Measurements from ENCODE around the gene CD74. TPM values are rescaled to one million over a fixed set of nuclear protein-coding genes. Genes with fewer than 3 reads are reported as not detected.

The CD74 gene
- polyA plus RNA-seq, 2 donors = 111 to 256 TPM

DNA sequence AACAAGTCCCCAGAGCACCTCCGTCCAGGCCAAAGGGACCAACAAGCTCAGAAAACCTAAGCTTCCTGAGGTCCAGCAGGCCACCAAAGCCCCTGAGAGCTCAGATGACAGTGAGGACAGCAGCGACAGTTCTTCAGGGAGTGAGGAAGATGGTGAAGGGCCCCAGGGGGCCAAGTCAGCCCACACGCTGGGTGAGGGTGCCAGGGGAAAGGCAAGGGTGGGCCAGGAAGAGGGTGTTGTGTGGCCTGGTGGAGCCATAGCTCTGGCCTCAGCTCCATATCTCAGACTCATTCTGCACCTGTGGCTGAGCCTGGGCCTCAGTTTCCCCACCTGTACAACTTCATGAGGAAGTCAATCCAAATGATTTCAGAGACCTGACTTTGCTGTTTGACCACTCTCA is 20.7 kb downstream of the CD74 start:
- WGBS, 2 donors = 92 to 95% methylated on average over 3 of the region's 3 CpGs
- Histone ChIP-seq H3K9me3 (ENCODE audit: control insufficient read depth in 2 of 2, insufficient read depth in 1 of 2, low read depth in 1 of 2, low read length in 1 of 2) (no peaks in the 10 kb centered on the region), H3K27ac (ENCODE audit: low read depth in 2 of 2, low read length in 1 of 2) (no peak overlapping the region), H3K36me3 (ENCODE audit: control insufficient read depth in 2 of 2, insufficient read depth in 2 of 2, low read length in 1 of 2) (peaks cover 29 to 43% of the 10 kb centered on the region in 2 donors), H3K27me3 (ENCODE audit: control insufficient read depth in 1 of 2, insufficient read depth in 2 of 2, low read length in 2 of 2) (no peaks in the 10 kb centered on the region), H3K4me3 (ENCODE audit: low read depth in 1 of 2, low read length in 2 of 2) (no peak overlapping the region), H3K4me1 (ENCODE audit: control insufficient read depth in 2 of 2, insufficient read depth in 2 of 2, low read length in 1 of 2) (no peaks in the 10 kb centered on the region)

DNA sequence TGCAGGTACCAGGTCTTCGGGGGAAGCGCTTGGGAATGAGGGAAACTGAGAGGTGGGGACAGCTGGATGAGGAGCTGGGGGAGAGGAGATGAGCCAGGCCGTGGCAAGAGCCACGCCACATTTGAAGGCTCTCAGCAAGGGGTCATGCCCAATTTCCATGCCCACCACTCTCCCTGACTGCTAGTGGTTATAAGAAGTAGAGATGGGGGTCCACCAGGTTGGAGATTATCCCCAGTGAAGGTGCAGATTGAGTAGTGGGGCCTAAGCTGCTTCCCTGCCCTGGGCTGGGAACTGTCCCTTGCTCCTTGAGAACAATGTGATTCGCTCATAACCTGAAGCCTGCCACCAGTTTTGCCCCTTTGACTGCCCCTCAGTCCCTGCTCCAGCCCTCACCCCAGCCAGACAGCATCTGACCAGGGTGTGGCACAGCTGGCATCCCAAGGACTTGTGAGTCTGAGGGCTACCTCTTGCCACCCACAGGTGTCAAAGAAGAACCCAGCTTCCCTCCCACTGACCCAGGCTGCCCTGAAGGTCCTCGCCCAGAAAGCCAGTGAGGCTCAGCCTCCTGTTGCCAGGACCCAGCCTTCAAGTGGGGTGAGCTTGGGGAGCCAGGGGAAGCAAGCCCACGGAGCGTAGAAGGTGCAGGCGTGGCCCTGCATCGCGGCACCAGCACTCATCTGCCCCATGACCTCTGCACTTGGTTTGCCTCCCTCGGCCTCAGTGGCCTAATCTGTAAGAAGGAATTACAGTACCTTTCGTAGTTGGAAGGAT is 21.5 kb downstream of the CD74 start:
- no peaks in the 10 kb centered on the region for H3K9me3 ChIP-seq (ENCODE audit: control insufficient read depth in 2 of 2, insufficient read depth in 1 of 2, low read depth in 1 of 2, low read length in 1 of 2)
- H3K4me3 ChIP-seq (ENCODE audit: low read depth in 1 of 2, low read length in 2 of 2) = no peak overlapping the region
- no peaks in the 10 kb centered on the region for H3K27me3 ChIP-seq (ENCODE audit: control insufficient read depth in 1 of 2, insufficient read depth in 2 of 2, low read length in 2 of 2)
- H3K4me1 ChIP-seq (ENCODE audit: control insufficient read depth in 2 of 2, insufficient read depth in 2 of 2, low read length in 1 of 2) = no peaks in the 10 kb centered on the region
- 93 to 94% methylated on average over 13 of the region's 13 CpGs for WGBS, 2 donors
- H3K27ac ChIP-seq (ENCODE audit: low read depth in 2 of 2, low read length in 1 of 2) = no peak overlapping the region
- peaks cover 24 to 45% of the 10 kb centered on the region in 2 donors for H3K36me3 ChIP-seq (ENCODE audit: control insufficient read depth in 2 of 2, insufficient read depth in 2 of 2, low read length in 1 of 2)

DNA sequence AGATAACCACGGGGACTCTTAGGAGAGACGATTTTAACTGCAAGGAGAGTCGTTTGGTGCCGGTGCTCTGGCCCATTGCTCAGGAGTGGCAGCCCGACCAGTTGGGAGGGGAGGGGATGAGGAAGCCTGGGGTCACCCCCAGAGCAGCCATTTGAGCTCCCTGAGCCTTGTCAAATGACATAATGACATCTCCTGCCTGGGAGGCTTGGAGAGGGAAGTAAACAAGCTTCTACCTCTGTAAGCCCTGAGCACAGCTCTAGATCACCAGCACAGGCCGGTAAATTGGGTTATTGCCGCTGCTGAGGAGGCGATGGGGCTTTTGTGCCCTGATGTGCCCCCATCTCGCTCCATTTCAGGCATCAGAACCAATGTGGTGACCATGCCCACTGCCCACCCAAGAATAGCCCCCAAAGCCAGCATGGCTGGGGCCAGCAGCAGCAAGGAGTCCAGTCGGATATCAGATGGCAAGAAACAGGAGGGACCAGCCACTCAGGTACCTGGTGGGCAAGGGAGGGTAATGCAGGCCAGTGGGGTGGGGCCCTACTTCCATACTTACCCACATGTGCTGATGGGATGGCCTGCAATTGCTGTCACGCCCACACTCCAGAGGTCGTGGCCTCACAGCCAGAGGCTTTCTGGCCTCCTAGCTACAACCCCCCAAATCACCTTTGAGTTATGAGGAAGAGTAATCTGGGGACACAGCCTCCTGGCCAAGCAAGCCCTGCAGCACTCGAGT is 23.0 kb downstream of the CD74 start:
- WGBS, 2 donors = 86 to 88% methylated on average over 13 of the region's 13 CpGs
- Histone ChIP-seq H3K36me3 (ENCODE audit: control insufficient read depth in 2 of 2, insufficient read depth in 2 of 2, low read length in 1 of 2) (peaks cover 25 to 48% of the 10 kb centered on the region in 2 donors), H3K4me1 (ENCODE audit: control insufficient read depth in 2 of 2, insufficient read depth in 2 of 2, low read length in 1 of 2) (no peaks in the 10 kb centered on the region)

DNA sequence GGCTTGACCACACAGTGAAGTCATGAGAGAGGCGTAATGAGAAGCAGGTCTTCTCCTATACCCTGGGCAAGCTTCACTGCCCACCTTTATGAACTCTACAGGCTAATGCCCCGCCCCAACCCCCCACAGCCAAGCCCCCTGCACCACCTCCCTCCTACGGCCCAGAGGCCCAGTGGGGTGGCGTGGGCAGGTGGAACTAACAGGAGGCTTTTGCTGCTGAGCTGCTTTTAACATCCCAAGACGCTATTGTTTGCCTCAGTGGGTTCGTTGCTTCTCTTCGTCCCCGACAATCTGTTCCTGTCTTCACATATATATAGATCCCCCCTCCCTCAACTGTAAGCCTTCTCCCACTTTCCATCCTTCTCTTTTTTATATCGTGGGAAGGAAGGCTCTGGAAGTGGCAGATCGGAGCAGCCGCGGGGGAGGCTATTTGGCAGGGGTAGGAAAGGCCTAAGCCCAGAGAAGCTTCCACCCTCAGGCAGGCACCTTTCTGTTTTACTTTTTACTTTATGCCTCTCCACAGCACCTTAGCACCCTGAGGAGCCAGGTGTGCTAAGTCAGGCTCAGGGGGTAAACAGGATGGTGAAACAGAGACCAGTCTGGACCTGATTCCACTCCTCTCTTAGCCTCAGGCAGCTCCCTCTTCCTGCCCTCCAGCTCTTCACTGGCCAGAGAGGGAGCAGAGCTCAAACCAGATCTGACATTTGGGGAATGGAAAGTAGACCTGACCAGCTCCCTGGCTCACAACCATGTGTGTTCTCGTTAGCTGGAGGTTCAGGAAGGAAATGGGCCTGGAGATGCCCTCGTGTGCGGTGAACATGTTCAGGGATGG is 26.5 kb downstream of the CD74 start:
- H3K27ac ChIP-seq (ENCODE audit: low read depth in 2 of 2, low read length in 1 of 2) = no peak overlapping the region
- H3K9me3 ChIP-seq (ENCODE audit: control insufficient read depth in 2 of 2, insufficient read depth in 1 of 2, low read depth in 1 of 2, low read length in 1 of 2) = no peaks in the 10 kb centered on the region
- WGBS, 2 donors = 79 to 81% methylated on average over 15 of the region's 15 CpGs
- H3K27me3 ChIP-seq (ENCODE audit: control insufficient read depth in 1 of 2, insufficient read depth in 2 of 2, low read length in 2 of 2) = no peaks in the 10 kb centered on the region
- H3K36me3 ChIP-seq (ENCODE audit: control insufficient read depth in 2 of 2, insufficient read depth in 2 of 2, low read length in 1 of 2) = peaks cover 42 to 55% of the 10 kb centered on the region in 2 donors
- H3K4me3 ChIP-seq (ENCODE audit: low read depth in 1 of 2, low read length in 2 of 2) = no peak overlapping the region
- no peaks in the 10 kb centered on the region for H3K4me1 ChIP-seq (ENCODE audit: control insufficient read depth in 2 of 2, insufficient read depth in 2 of 2, low read length in 1 of 2)

More for the DNA sequence above, 23.0 kb downstream of the CD74 start:
- H3K9me3 ChIP-seq (ENCODE audit: control insufficient read depth in 2 of 2, insufficient read depth in 1 of 2, low read depth in 1 of 2, low read length in 1 of 2) = no peaks in the 10 kb centered on the region
- H3K4me3 ChIP-seq (ENCODE audit: low read depth in 1 of 2, low read length in 2 of 2) = no peak overlapping the region
- no peak overlapping the region for H3K27ac ChIP-seq (ENCODE audit: low read depth in 2 of 2, low read length in 1 of 2)
- no peaks in the 10 kb centered on the region for H3K27me3 ChIP-seq (ENCODE audit: control insufficient read depth in 1 of 2, insufficient read depth in 2 of 2, low read length in 2 of 2)

DNA sequence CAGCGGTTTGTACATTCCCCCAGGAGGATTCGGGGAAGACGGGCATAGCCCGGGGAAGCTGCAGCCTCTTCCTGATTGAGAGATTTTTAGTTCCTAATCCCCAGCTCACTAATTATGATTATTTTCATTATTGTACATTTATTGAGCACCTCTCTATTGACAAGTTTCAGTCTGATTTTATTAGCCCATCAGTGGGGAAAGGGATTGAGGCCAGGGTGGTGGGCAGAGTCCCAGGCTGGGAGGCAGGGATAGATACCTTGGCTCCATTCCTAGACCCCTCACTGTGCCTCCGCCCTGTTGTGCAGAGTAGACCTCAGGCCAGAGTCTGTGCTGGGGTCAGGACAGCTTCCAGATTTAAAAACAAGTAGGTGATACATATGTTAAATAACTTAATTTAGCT is 28.0 kb downstream of the CD74 start:
- 94 to 99% methylated on average over 5 of the region's 5 CpGs for WGBS, 2 donors
- H3K36me3 ChIP-seq (ENCODE audit: control insufficient read depth in 2 of 2, insufficient read depth in 2 of 2, low read length in 1 of 2) = peaks cover 33 to 58% of the 10 kb centered on the region in 2 donors

DNA sequence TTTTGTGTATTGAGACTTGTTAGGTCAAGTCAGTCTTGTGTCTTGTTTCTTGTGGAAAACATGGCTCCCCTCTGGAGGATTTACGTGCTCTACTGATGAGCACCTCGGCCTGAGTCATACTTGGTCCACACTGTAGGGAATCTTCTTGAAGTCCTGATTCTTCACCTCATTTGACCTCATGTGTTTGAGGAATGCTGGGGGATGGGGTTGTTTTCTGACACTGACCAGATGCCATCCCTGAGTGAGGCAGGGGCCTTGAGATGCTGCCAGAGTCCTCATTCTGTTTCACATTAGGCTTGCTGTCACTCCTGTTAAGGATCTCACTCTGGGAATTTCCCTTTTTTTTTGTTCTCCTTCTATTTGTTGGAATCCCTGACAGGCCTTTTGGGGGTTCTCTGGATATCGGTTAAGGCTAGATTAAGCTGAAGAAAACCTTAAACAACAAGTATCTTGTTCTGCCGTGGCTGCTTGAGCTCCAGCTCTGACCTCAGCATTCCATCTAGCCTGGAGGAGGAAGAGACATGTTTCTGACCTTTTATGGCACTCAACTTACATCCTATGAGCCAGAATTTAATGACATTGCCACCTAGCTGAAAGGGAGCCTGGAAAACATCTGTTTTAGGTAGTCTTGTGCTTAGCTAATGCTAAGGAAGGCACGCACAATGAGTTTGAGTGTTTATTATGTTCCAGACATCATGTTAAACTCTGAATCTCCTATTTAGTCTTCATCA is 34.6 kb downstream of the CD74 start:
- no peaks in the 10 kb centered on the region for H3K27me3 ChIP-seq (ENCODE audit: control insufficient read depth in 1 of 2, insufficient read depth in 2 of 2, low read length in 2 of 2)

More for the DNA sequence above, 28.0 kb downstream of the CD74 start:
- Histone ChIP-seq H3K27me3 (ENCODE audit: control insufficient read depth in 1 of 2, insufficient read depth in 2 of 2, low read length in 2 of 2) (no peaks in the 10 kb centered on the region), H3K27ac (ENCODE audit: low read depth in 2 of 2, low read length in 1 of 2) (no peak overlapping the region), H3K9me3 (ENCODE audit: control insufficient read depth in 2 of 2, insufficient read depth in 1 of 2, low read depth in 1 of 2, low read length in 1 of 2) (no peaks in the 10 kb centered on the region), H3K4me3 (ENCODE audit: low read depth in 1 of 2, low read length in 2 of 2) (no peak overlapping the region), H3K4me1 (ENCODE audit: control insufficient read depth in 2 of 2, insufficient read depth in 2 of 2, low read length in 1 of 2) (no peaks in the 10 kb centered on the region)

DNA sequence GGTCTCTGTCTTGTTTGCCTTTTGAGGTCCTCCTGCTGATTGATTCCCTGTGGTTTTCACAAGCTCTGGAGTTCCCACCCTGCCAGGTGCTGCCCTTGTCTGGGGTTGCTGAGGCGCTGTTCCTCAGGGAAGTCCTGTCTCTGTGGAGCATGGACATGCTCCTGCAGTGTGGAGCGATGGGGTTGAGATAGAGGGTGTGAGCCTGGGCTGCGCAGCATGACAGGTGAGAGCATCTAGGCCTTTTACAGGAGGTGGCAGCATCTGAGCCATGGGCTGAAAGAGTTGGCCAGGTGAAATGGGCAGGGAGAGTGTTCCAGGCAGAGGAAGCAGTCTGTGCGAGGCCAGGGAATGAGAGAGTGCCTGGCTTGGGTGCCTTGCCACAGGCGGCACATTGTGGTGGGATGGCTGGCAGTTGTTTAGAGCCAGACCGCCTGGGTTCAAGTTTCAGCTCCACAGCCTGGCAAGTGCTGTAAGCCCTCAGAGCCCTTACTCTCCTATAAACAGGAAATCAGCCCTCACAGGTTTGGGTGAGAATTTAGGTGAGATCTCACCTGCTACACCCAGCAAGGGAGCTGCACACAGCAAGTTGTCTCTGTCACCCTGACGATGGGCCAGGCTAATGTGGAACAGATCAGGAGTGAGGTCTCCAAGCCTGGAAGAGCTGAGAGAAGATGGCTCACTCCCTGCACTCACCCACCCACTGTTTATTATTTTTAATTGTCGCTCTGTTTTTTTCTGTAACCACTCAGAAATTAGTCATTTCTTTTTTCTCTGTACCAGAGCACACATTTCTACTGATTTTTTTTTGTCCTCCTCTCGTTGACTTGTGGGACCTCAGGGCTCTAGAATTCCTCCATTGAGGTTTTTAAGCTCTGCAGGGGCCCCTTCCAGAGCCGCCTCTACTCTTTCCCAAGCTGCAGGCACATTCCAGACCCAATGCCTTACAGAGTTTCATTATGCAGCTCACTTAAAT is 35.6 kb downstream of the CD74 start:
- WGBS, 2 donors = 71 to 80% methylated on average over 10 of the region's 10 CpGs
- Histone ChIP-seq H3K4me3 (ENCODE audit: low read depth in 1 of 2, low read length in 2 of 2) (no peak overlapping the region), H3K27me3 (ENCODE audit: control insufficient read depth in 1 of 2, insufficient read depth in 2 of 2, low read length in 2 of 2) (no peaks in the 10 kb centered on the region), H3K4me1 (ENCODE audit: control insufficient read depth in 2 of 2, insufficient read depth in 2 of 2, low read length in 1 of 2) (no peaks in the 10 kb centered on the region), H3K9me3 (ENCODE audit: control insufficient read depth in 2 of 2, insufficient read depth in 1 of 2, low read depth in 1 of 2, low read length in 1 of 2) (no peaks in the 10 kb centered on the region), H3K36me3 (ENCODE audit: control insufficient read depth in 2 of 2, insufficient read depth in 2 of 2, low read length in 1 of 2) (peaks cover 36 to 77% of the 10 kb centered on the region in 2 donors), H3K27ac (ENCODE audit: low read depth in 2 of 2, low read length in 1 of 2) (no peak overlapping the region)

More for the DNA sequence above, 34.6 kb downstream of the CD74 start:
- no peak overlapping the region for H3K27ac ChIP-seq (ENCODE audit: low read depth in 2 of 2, low read length in 1 of 2)
- WGBS, 2 donors = 70 to 78% methylated on average over 5 of the region's 5 CpGs
- no peaks in the 10 kb centered on the region for H3K4me1 ChIP-seq (ENCODE audit: control insufficient read depth in 2 of 2, insufficient read depth in 2 of 2, low read length in 1 of 2)
- peaks cover 39 to 77% of the 10 kb centered on the region in 2 donors for H3K36me3 ChIP-seq (ENCODE audit: control insufficient read depth in 2 of 2, insufficient read depth in 2 of 2, low read length in 1 of 2)
- no peak overlapping the region for H3K4me3 ChIP-seq (ENCODE audit: low read depth in 1 of 2, low read length in 2 of 2)
- no peaks in the 10 kb centered on the region for H3K9me3 ChIP-seq (ENCODE audit: control insufficient read depth in 2 of 2, insufficient read depth in 1 of 2, low read depth in 1 of 2, low read length in 1 of 2)

DNA sequence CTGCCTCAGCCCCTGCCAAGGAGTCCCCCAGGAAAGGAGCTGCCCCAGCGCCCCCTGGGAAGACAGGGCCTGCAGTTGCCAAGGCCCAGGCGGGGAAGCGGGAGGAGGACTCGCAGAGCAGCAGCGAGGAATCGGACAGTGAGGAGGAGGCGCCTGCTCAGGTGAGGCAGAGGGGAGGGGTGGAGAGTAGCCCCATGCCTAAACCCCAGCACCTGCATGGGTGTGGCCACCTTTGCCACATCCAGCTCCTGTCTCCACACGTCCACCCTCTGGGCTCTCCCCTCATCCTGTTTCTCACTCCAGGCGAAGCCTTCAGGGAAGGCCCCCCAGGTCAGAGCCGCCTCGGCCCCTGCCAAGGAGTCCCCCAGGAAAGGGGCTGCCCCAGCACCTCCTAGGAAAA is 38.1 kb downstream of the CD74 start:
- no peak overlapping the region for H3K27ac ChIP-seq (ENCODE audit: low read depth in 2 of 2, low read length in 1 of 2)
- H3K4me1 ChIP-seq (ENCODE audit: control insufficient read depth in 2 of 2, insufficient read depth in 2 of 2, low read length in 1 of 2) = no peaks in the 10 kb centered on the region
- H3K9me3 ChIP-seq (ENCODE audit: control insufficient read depth in 2 of 2, insufficient read depth in 1 of 2, low read depth in 1 of 2, low read length in 1 of 2) = no peaks in the 10 kb centered on the region
- no peaks in the 10 kb centered on the region for H3K27me3 ChIP-seq (ENCODE audit: control insufficient read depth in 1 of 2, insufficient read depth in 2 of 2, low read length in 2 of 2)
- peaks cover 35 to 73% of the 10 kb centered on the region in 2 donors for H3K36me3 ChIP-seq (ENCODE audit: control insufficient read depth in 2 of 2, insufficient read depth in 2 of 2, low read length in 1 of 2)
- whole genome bisulfite sequencing, 2 donors = 83 to 86% methylated on average over 11 of the region's 11 CpGs
- H3K4me3 ChIP-seq (ENCODE audit: low read depth in 1 of 2, low read length in 2 of 2) = no peak overlapping the region

All from esophagus (tissue), 2 donors.